H9 (cell line): ENCODE measurements around the gene NEURL1. TPM values are rescaled to one million over a fixed set of nuclear protein-coding genes. Genes with fewer than 3 reads are reported as not detected.

ENCODE experiments used
- DNase-seq: peaks from one replicate; pipeline ENCODE4 v3.0.0-alpha.2; 2017
- H2AFZ ChIP-seq: one replicate; pipeline ENCODE4 v1.6.1; 2013; ENCODE audit warnings: mild to moderate bottlenecking, low read length, control low read depth, moderate library complexity
- H2AK5ac ChIP-seq: 2 replicates; pipeline ENCODE4 v1.6.1; 2013; ENCODE audit warnings: low read length, control low read depth, mixed read lengths; ENCODE audit not compliant: insufficient read length
- H2BK120ac ChIP-seq: one replicate; pipeline ENCODE4 v1.6.1; 2013; ENCODE audit warnings: low read depth, mild to moderate bottlenecking, low read length, control low read depth, inconsistent platforms; ENCODE audit not compliant: poor library complexity, severe bottlenecking
- H2BK12ac ChIP-seq: 2 replicates; pipeline ENCODE4 v1.6.1; 2013; ENCODE audit warnings: low read length, control low read depth, mixed read lengths, low read depth; ENCODE audit not compliant: insufficient read length
- H2BK15ac ChIP-seq: 2 replicates; pipeline ENCODE4 v1.6.1; 2013; ENCODE audit warnings: low read depth, low read length, control low read depth
- H2BK20ac ChIP-seq: one replicate; pipeline ENCODE4 v1.6.1; 2013; ENCODE audit warnings: low read depth, mild to moderate bottlenecking, low read length, control low read depth, inconsistent platforms; ENCODE audit not compliant: poor library complexity, severe bottlenecking
- H2BK5ac ChIP-seq: 2 replicates; pipeline ENCODE4 v1.6.1; 2013; ENCODE audit warnings: low read length, control low read depth, mixed read lengths; ENCODE audit not compliant: insufficient read length
- H3K14ac ChIP-seq: 2 replicates; pipeline ENCODE4 v1.6.1; 2013; ENCODE audit warnings: low read length, control low read depth; ENCODE audit not compliant: insufficient read depth
- H3K18ac ChIP-seq: 2 replicates; pipeline ENCODE4 v1.6.1; 2013; ENCODE audit warnings: low read depth, mild to moderate bottlenecking, mixed read lengths, low read length, control low read depth; ENCODE audit not compliant: insufficient read length
- H3K23ac ChIP-seq: 2 replicates; pipeline ENCODE4 v1.6.1; 2013; ENCODE audit warnings: low read length, control low read depth, mixed read lengths, low read depth; ENCODE audit not compliant: insufficient read length
- H3K23me2 ChIP-seq: 2 replicates; pipeline ENCODE4 v1.6.1; 2013; ENCODE audit warnings: low read depth, mild to moderate bottlenecking, mixed read lengths, low read length, control low read depth; ENCODE audit not compliant: insufficient read length, poor library complexity, severe bottlenecking
- H3K27ac ChIP-seq: 2 replicates; pipeline ENCODE4 v1.5.1; 2013; ENCODE audit warnings: low read length, control low read depth, mixed read lengths, low read depth; ENCODE audit not compliant: insufficient read length
- H3K27me3 ChIP-seq: 2 replicates; pipeline ENCODE4 v1.6.1; 2013; ENCODE audit warnings: low read length, control low read depth, inconsistent platforms; ENCODE audit not compliant: insufficient read depth
- H3K4ac ChIP-seq: 2 replicates; pipeline ENCODE4 v1.6.1; 2013; ENCODE audit warnings: low read depth, mild to moderate bottlenecking, control low read depth, inconsistent platforms, low read length, moderate library complexity
- H3K4me1 ChIP-seq: 2 replicates; pipeline ENCODE4 v1.6.1; 2013; ENCODE audit warnings: low read length, control low read depth, inconsistent platforms; ENCODE audit not compliant: insufficient read depth
- H3K4me2 ChIP-seq: 2 replicates; pipeline ENCODE4 v1.6.1; 2013; ENCODE audit warnings: low read length, control low read depth, mixed read lengths; ENCODE audit not compliant: insufficient read length, insufficient read depth
- H3K56ac ChIP-seq: 2 replicates; pipeline ENCODE4 v1.6.1; 2013; ENCODE audit warnings: low read depth, mild to moderate bottlenecking, mixed read lengths, low read length, control low read depth; ENCODE audit not compliant: insufficient read length
- H3K79me1 ChIP-seq: 2 replicates; pipeline ENCODE4 v1.6.1; 2013; ENCODE audit warnings: low read depth, mild to moderate bottlenecking, moderate library complexity, low read length, control low read depth, inconsistent platforms; ENCODE audit not compliant: insufficient read depth, poor library complexity, severe bottlenecking
- H3K79me2 ChIP-seq: 2 replicates; pipeline ENCODE4 v1.6.1; 2013; ENCODE audit warnings: low read length, control low read depth, inconsistent platforms; ENCODE audit not compliant: insufficient read depth
- H3K9ac ChIP-seq: 2 replicates; pipeline ENCODE4 v1.6.1; 2013; ENCODE audit warnings: low read length, control low read depth, mixed read lengths; ENCODE audit not compliant: insufficient read length; ENCODE audit errors: extremely low read depth
- H3K9me3 ChIP-seq: one replicate; pipeline ENCODE4 v1.6.1; 2013; ENCODE audit warnings: low read depth, low read length, inconsistent platforms; ENCODE audit not compliant: control insufficient read depth
- H3T11ph ChIP-seq: one replicate; pipeline ENCODE4 v1.6.1; 2013; ENCODE audit warnings: mild to moderate bottlenecking, low read length, control low read depth, inconsistent platforms
- H4K20me1 ChIP-seq: one replicate; pipeline ENCODE4 v1.6.1; 2013; ENCODE audit not compliant: control insufficient read depth, insufficient read length, insufficient read depth
- H4K5ac ChIP-seq: 2 replicates; pipeline ENCODE4 v1.6.1; 2013; ENCODE audit warnings: low read depth, mild to moderate bottlenecking, mixed read lengths, low read length, control low read depth; ENCODE audit not compliant: insufficient read length
- H4K8ac ChIP-seq: replicated peaks from 2 replicates; pipeline ENCODE4 v1.6.1; 2013; ENCODE audit warnings: low read length, control low read depth, mixed read lengths, low read depth; ENCODE audit not compliant: insufficient read length
- H4K91ac ChIP-seq: 2 replicates; pipeline ENCODE4 v1.6.1; 2013; ENCODE audit warnings: low read depth, mild to moderate bottlenecking, moderate library complexity, mixed read lengths, low read length, control low read depth; ENCODE audit not compliant: insufficient read length
- H3K27ac Mint-ChIP-seq, 3 experiments: 2 replicates in 2 of 3; 3 replicates in 1 of 3; pipeline ENCODE4 v1.8.0; 2020 to 2021; ENCODE audit warnings: mixed read lengths in 3 of 3, mild to moderate bottlenecking in 1 of 3, moderate library complexity in 1 of 3
- H3K27me3 Mint-ChIP-seq: 2 replicates; pipeline ENCODE4 v1.8.0; 2021; ENCODE audit warnings: low read depth, mild to moderate bottlenecking, moderate library complexity, mixed read lengths
- H3K36me3 Mint-ChIP-seq, 3 experiments: 2 replicates in 2 of 3; 3 replicates in 1 of 3; pipeline ENCODE4 v1.8.0; 2020 to 2021; ENCODE audit warnings: low read depth in 3 of 3, mixed read lengths in 3 of 3; ENCODE audit not compliant: insufficient read depth in 1 of 3
- H3K4me1 Mint-ChIP-seq, 2 experiments: 2 replicates each; pipeline ENCODE4 v1.8.0; 2020; ENCODE audit warnings: mixed read lengths in 2 of 2
- H3K4me3 Mint-ChIP-seq, 2 experiments: 2 replicates in 1 of 2; 3 replicates in 1 of 2; pipeline ENCODE4 v1.8.0; 2020 to 2021; ENCODE audit warnings: mild to moderate bottlenecking in 2 of 2, mixed read lengths in 2 of 2, moderate library complexity in 1 of 2
- H3K9me3 Mint-ChIP-seq, 2 experiments: 2 replicates in 1 of 2; 3 replicates in 1 of 2; pipeline ENCODE4 v1.8.0; 2020; ENCODE audit warnings: mild to moderate bottlenecking in 2 of 2, mixed read lengths in 2 of 2, moderate library complexity in 1 of 2
- WGBS: extraction: QIAGEN DNeasy Blood & Tissue Kit; methylation state at CpG from one replicate; pipeline ENCODE4 v1.1.7; 2013; ENCODE audit warnings: missing lambda C conversion rate, low lambda C conversion rate, mixed read lengths; ENCODE audit not compliant: insufficient read length; ENCODE audit errors: extremely low coverage; 5-methylcytosine and 5-hydroxymethylcytosine counted together
- total RNA-seq: library from RNA; stranded (reverse); gene quantifications from 2 replicates; pipeline ENCODE4 v1.2.1, GENCODE V29; 2021
- TF ChIP-seq, protein P1 (sequence below): fragments of 200-600 bp; sonication (generic); conservative IDR thresholded peaks from 3 replicates; pipeline ENCODE4 v1.8.0; 2021; ENCODE audit warnings: antibody characterized with exemption, mild to moderate bottlenecking

The NEURL1 gene
- total RNA-seq, 1 experiment from 2014 or later = 1.2 TPM

- H3K9me3 Mint-ChIP-seq = no peaks in the 10 kb centered on the region
These were observed 86.9 kb downstream of the NEURL1 start for GRCh38 chr10:103580430-103580829.

More at GRCh38 chr10:103580430-103580829, 86.9 kb downstream of the NEURL1 start:
- H3K56ac ChIP-seq = no peak overlapping the region
- H2BK20ac ChIP-seq = no peak overlapping the region
- H3K14ac ChIP-seq = no peak overlapping the region
- no peaks in the 10 kb centered on the region for H3K79me2 ChIP-seq
- H4K20me1 ChIP-seq = no peaks in the 10 kb centered on the region
- H3K18ac ChIP-seq = no peak overlapping the region
- Mint-ChIP-seq H3K4me3 (no peak overlapping the region), H3K36me3 (no peaks in the 10 kb centered on the region), H3K4me1 (no peaks in the 10 kb centered on the region), H3K27ac (no peak overlapping the region), H3K27me3 (peaks cover 1% of the 10 kb centered on the region; the same call in 1 of the 2 replicates)
- no peaks in the 10 kb centered on the region for H3K79me1 ChIP-seq
- no CpG with 5 or more reads among the region's 7 CpGs for WGBS
- no peaks in the 10 kb centered on the region for H3K9me3 ChIP-seq
- H2BK15ac ChIP-seq = no peak overlapping the region
- no peak overlapping the region for H3K23ac ChIP-seq
- H3K4ac ChIP-seq = no peak overlapping the region
- H4K91ac ChIP-seq = no peak overlapping the region
- no peak overlapping the region for H3K4me2 ChIP-seq
- no peaks in the 10 kb centered on the region for H3K27me3 ChIP-seq
- no peak overlapping the region for H2BK5ac ChIP-seq
- TF ChIP-seq, protein P1, sequence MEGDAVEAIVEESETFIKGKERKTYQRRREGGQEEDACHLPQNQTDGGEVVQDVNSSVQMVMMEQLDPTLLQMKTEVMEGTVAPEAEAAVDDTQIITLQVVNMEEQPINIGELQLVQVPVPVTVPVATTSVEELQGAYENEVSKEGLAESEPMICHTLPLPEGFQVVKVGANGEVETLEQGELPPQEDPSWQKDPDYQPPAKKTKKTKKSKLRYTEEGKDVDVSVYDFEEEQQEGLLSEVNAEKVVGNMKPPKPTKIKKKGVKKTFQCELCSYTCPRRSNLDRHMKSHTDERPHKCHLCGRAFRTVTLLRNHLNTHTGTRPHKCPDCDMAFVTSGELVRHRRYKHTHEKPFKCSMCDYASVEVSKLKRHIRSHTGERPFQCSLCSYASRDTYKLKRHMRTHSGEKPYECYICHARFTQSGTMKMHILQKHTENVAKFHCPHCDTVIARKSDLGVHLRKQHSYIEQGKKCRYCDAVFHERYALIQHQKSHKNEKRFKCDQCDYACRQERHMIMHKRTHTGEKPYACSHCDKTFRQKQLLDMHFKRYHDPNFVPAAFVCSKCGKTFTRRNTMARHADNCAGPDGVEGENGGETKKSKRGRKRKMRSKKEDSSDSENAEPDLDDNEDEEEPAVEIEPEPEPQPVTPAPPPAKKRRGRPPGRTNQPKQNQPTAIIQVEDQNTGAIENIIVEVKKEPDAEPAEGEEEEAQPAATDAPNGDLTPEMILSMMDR = no peak
- H2BK12ac ChIP-seq = no peak overlapping the region
- no peak overlapping the region for H3T11ph ChIP-seq
- DNase-seq = no peak
- H2BK120ac ChIP-seq = no peak overlapping the region
- H4K5ac ChIP-seq = no peak overlapping the region
- H2AK5ac ChIP-seq = no peak overlapping the region
- no peak overlapping the region for H3K27ac ChIP-seq
- no peak overlapping the region for H4K8ac ChIP-seq
- no peaks in the 10 kb centered on the region for H3K4me1 ChIP-seq
- no peak overlapping the region for H2AFZ ChIP-seq
- H3K9ac ChIP-seq = no peak overlapping the region
- no peaks in the 10 kb centered on the region for H3K23me2 ChIP-seq
